Panc1 (cell line): ENCODE data around the gene DRC3.

Experiments used
- CTCF ChIP-seq: fragments of 450-650 bp; IDR thresholded peaks from 2 replicates; pipeline ENCODE4 v1.5.1; 2017; ENCODE audit warnings: mild to moderate bottlenecking
- POLR2AphosphoS5 ChIP-seq: IDR thresholded peaks from 2 replicates; pipeline ENCODE4 v1.6.1; 2012; ENCODE audit warnings: mild to moderate bottlenecking, low read depth, low read length, moderate library complexity
- REST ChIP-seq, 2 experiments: IDR thresholded peaks; 2 replicates each; pipeline ENCODE4 v1.6.1; 2011 to 2012; ENCODE audit warnings: low read depth in 2 of 2, control low read depth in 1 of 2, low read length in 1 of 2, mild to moderate bottlenecking in 1 of 2, moderate library complexity in 1 of 2; ENCODE audit not compliant: insufficient read depth in 1 of 2

- TF ChIP-seq CTCF (no peak), POLR2AphosphoS5 (no peak), REST (IDR thresholded peaks at IDR 0.05; ENCODE audit: insufficient read depth in 1 of 2, low read depth in 2 of 2, low read length in 1 of 2) (no peak)
These were observed 28.4 kb upstream of the DRC3 start for GRCh38 chr17:17944242-17944641.
